Measurements from ENCODE around the gene BTAF1. TPM values are rescaled to one million over a fixed set of nuclear protein-coding genes. Genes with fewer than 3 reads are reported as not detected.

BTAF1 gene
- total RNA-seq, 1 donor from 2014 or later: 74.7 TPM

- peaks cover 2% of the 10 kb centered on the region for H3K36me3 Mint-ChIP-seq (ENCODE audit: low read depth)
- H3K27ac Mint-ChIP-seq: peak overlapping the region; percentile 86
- CTCF ChIA-PET: interaction anchor here (1.1 to 2.5 kb wide), 6 partner anchors 9 to 150 kb away, joined by 3 to 18 read pairs (median 6); partner anchors contain the start of gene BTAF1
Observed at GRCh38 chr10:91908337-91909116, 15.0 kb upstream of the BTAF1 start.

DNA sequence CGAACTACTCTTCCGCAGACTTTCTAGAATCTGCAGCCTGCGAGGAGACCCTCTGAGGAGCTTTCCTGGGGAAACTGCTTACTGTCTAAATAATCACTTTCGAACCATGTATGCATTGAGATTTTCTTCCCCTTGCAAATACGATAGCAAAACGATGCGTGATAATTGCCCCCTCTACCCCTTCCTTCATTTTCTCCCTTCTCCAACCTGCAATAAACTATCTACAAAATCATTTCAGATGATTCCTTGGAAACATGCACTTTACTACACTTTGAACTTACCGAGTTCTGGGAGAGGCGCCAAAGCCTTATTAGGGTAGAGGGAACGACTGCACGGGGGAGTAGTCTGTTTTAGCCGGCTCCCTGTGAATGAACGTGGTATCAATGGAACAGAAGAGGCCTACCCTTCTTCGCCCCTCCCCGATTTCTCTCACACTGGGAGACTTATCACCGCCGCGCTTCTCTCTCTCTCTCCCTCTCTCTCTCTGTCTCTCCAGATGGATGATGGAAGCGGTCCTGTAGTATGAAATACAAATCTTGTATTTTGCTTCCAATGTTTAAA is 14.4 kb upstream of the BTAF1 start, which contains the start of gene FGFBP3:
FGFBP3 (minus strand) TSS at position 370 of the 561 bp plus-strand sequence. CDS start 517 bp downstream, outside the sequence.
- peaks cover 19% of the 10 kb centered on the region for H3K4me1 Mint-ChIP-seq
- POLR2A ChIA-PET: interaction anchor here (1.0 to 3.1 kb wide), 8 partner anchors 14 to 1038 kb away, joined by 3 to 47 read pairs (median 4); partner anchors contain the start of genes BTAF1, RPP30 and TNKS2
- peaks cover 2% of the 10 kb centered on the region for H3K9me3 Mint-ChIP-seq
- peak within 1 kb of the TSS; percentile 92 for H3K4me3 Mint-ChIP-seq
- TF ChIP-seq CTCF (IDR thresholded peaks at IDR 0.05): no peak
- no peak for ATAC-seq (ENCODE audit: low read depth)
- no peak for DNase-seq
- peaks cover 3% of the 10 kb centered on the region for H3K27me3 Mint-ChIP-seq
- H3K27ac Mint-ChIP-seq: peak within 1 kb of the TSS; percentile 86
- peaks cover 2% of the 10 kb centered on the region for H3K36me3 Mint-ChIP-seq (ENCODE audit: low read depth)
- intact Hi-C loops (cut with micrococcal nuclease): loop anchor here (2.0 to 5.0 kb wide), 4 partner anchors 44 to 1037 kb away; partner anchors contain the start of genes RPP30 and TNKS2
- CTCF ChIA-PET: interaction anchor here (1.1 to 2.5 kb wide), 5 partner anchors 9 to 150 kb away, joined by 3 to 18 read pairs (median 9); partner anchors contain the start of gene BTAF1

More at GRCh38 chr10:91908337-91909116, 15.0 kb upstream of the BTAF1 start:
- Mint-ChIP-seq H3K27me3 (peaks cover 3% of the 10 kb centered on the region), H3K9me3 (peaks cover 2% of the 10 kb centered on the region), H3K4me1 (peaks cover 19% of the 10 kb centered on the region), H3K4me3 (peak overlapping the region; percentile 92)
- no peak for TF ChIP-seq CTCF (IDR thresholded peaks at IDR 0.05)
- peak; percentile 74 for DNase-seq
- POLR2A ChIA-PET: interaction anchor here (1.0 to 3.1 kb wide), 8 partner anchors 15 to 1037 kb away, joined by 3 to 47 read pairs (median 4); partner anchors contain the start of genes BTAF1, RPP30 and TNKS2
- intact Hi-C loops (cut with micrococcal nuclease): loop anchor here (1.0 to 5.0 kb wide), 8 partner anchors 15 to 1036 kb away; partner anchors contain the start of genes BTAF1, HECTD2, RPP30 and TNKS2
- peak; percentile 84 for ATAC-seq (ENCODE audit: low read depth)

DNA sequence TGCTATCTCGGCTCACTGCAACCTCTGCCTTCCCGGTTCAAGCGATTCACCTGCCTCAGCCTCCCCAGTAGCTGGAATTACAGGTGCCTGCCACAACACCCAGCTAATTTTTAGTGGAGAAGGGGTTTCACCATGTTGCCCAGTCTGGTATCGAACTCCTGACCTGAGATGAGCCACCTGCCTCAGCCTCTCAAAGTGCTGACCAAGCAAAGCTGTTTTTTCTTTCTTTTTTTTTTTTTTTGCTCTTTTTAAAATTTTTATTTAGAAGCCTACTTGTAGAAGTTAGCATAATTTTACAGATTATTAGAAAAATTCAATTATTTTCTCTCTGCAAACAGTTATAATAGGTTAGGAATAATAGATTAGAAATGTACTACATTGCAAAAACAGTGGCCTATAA is 13.1 kb upstream of the BTAF1 start:
- intact Hi-C loops (cut with micrococcal nuclease): no loop called here
- CTCF ChIA-PET: no interaction called here
- H3K4me3 Mint-ChIP-seq: no peak overlapping the region
- no peak for ATAC-seq (ENCODE audit: low read depth)
- H3K36me3 Mint-ChIP-seq (ENCODE audit: low read depth): peaks cover 2% of the 10 kb centered on the region
- H3K27me3 Mint-ChIP-seq: peaks cover 5% of the 10 kb centered on the region
- peaks cover 19% of the 10 kb centered on the region for H3K4me1 Mint-ChIP-seq
- POLR2A ChIA-PET: interaction anchor here (0.6 to 1.5 kb wide), 3 partner anchors 14 to 1036 kb away, joined by 3 to 4 read pairs (median 3); partner anchors contain the start of genes BTAF1 and TNKS2
- H3K9me3 Mint-ChIP-seq: peaks cover 2% of the 10 kb centered on the region
- no peak for DNase-seq
- TF ChIP-seq CTCF (IDR thresholded peaks at IDR 0.05): no peak
- no peak overlapping the region for H3K27ac Mint-ChIP-seq

DNA sequence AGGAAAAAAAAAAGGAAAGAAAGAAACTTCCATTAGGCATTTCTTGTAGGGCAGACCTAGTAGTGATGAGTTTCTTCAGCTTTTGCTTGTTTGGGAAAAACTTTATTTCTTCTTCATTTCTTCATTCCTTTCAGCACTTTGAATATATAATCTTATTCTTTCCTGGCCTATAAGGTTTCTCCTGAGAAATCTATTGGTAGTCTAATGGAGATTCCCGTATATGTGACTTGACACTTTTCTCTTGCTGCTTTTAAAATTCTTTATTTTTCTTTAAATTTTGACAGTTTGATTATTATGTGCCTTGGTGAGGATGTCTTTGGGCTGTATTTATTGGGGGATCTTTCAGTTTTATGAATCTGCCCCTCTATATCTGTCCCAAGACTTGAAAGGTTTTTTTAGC is 3.9 kb upstream of the BTAF1 start:
- Mint-ChIP-seq H3K27ac (no peak overlapping the region), H3K9me3 (peaks cover 2% of the 10 kb centered on the region), H3K4me3 (no peak overlapping the region), H3K36me3 (ENCODE audit: low read depth) (peaks cover 8% of the 10 kb centered on the region), H3K27me3 (peaks cover 11% of the 10 kb centered on the region), H3K4me1 (peaks cover 14% of the 10 kb centered on the region)
- POLR2A ChIA-PET: no interaction called here
- DNase-seq (no peak), ATAC-seq (ENCODE audit: low read depth) (no peak)
- CTCF ChIA-PET: interaction anchor here (2.7 kb wide), 1 partner anchor 7 kb away, joined by 12 read pairs; no protein-coding TSS in a partner anchor
- intact Hi-C loops (cut with micrococcal nuclease): loop anchor here (5.0 kb wide), 2 partner anchors 673 to 1047 kb away; partner anchors contain the start of genes KIF11 and RPP30
- no peak for TF ChIP-seq CTCF (IDR thresholded peaks at IDR 0.05)

All from activated B cell treated with CpG ODN at 0.5 μM for 24 hours (primary cell).